ENCODE results near the gene DOCK1. TPM values are rescaled to one million over a fixed set of nuclear protein-coding genes. Genes with fewer than 3 reads are reported as not detected.
"Not testable (repeated sequence)": the region's sequence is repeated elsewhere in the genome, so short reads cannot be mapped to it uniquely, and the experiment has no call there.

DOCK1 gene
- total RNA-seq, 1 donor from 2014 or later = 52.7 TPM

DNA sequence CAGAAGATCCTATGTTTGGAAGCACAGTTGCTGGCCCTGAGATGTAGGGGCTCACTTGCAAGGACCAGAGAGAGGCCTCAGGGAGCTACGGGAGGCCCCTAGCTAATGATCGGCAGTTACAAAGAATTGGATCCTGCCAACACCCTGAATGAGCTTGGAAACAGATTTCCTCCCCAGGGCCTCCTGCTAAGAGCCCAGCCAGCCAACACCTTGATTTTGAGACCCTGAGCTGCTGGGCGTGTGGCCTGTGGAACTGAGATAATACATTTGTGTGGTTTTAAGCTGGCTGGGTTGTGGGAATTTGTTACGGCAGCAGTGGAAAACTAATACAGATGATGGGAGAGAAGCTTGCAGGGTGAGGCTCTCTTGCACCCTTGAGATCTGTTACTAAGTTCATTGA is 3.9 kb downstream of the DOCK1 start:
- peaks cover 4 to 8% (median 7%) of the 10 kb centered on the region in 3 donors for H3K4me1 ChIP-seq (ENCODE audit: control insufficient read depth in 3 of 3, insufficient read depth in 3 of 3, low read length in 3 of 3)
- H3K4me3 ChIP-seq (ENCODE audit: low read length in 3 of 3) = no peak overlapping the region
- H3K36me3 ChIP-seq (ENCODE audit: control insufficient read depth in 3 of 3, insufficient read depth in 3 of 3, low read length in 3 of 3) = no peaks in the 10 kb centered on the region
- peaks cover 0 to 11% (median 10%) of the 10 kb centered on the region in 3 donors for H3K27me3 ChIP-seq (ENCODE audit: control insufficient read depth in 3 of 3, insufficient read depth in 3 of 3, low read length in 3 of 3)
- H3K27ac ChIP-seq (ENCODE audit: low read depth, low read length) = no peak overlapping the region
- H3K9ac ChIP-seq (ENCODE audit: low read depth in 1 of 3, low read length in 3 of 3) = no peak overlapping the region
- no peaks in the 10 kb centered on the region for H3K9me3 ChIP-seq (ENCODE audit: control insufficient read depth in 3 of 3, low read length in 3 of 3)

- Histone ChIP-seq H3K9ac (ENCODE audit: low read depth in 1 of 3, low read length in 3 of 3) (no peak overlapping the region), H3K36me3 (ENCODE audit: control insufficient read depth in 3 of 3, insufficient read depth in 3 of 3, low read length in 3 of 3) (no peaks in the 10 kb centered on the region), H3K27me3 (ENCODE audit: control insufficient read depth in 3 of 3, insufficient read depth in 3 of 3, low read length in 3 of 3) (peaks cover 0 to 10% (median 4%) of the 10 kb centered on the region in 3 donors), H3K27ac (ENCODE audit: low read depth, low read length) (no peak overlapping the region), H3K4me1 (ENCODE audit: control insufficient read depth in 3 of 3, insufficient read depth in 3 of 3, low read length in 3 of 3) (peaks cover 0 to 3% (median 2%) of the 10 kb centered on the region in 3 donors), H3K4me3 (ENCODE audit: low read length in 3 of 3) (no peak overlapping the region), H3K9me3 (ENCODE audit: control insufficient read depth in 3 of 3, low read length in 3 of 3) (no peaks in the 10 kb centered on the region)
These were observed 5.0 kb downstream of the DOCK1 start for GRCh38 chr10:126910196-126910595.

DNA sequence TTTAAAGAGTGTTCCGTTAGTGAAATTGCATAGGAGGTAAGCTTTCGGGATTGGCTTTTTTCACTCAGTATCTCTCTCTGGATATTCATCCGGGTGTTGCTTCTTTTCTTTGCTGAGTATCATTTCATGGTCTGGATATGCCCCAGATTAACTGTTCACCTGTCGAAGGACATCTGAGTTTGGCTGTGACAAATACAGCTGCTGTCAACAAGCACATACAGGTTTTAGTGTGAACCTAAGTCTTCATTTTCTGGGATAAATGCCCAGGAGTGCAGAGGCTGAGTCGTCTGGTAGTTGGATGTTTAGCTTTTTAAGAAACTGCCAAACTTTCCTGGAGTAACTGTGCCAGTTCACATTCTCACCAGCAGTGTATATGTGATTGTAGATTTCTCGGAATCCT is 5.6 kb downstream of the DOCK1 start:
- no peak overlapping the region for H3K4me3 ChIP-seq (ENCODE audit: low read length in 3 of 3)
- H3K9ac ChIP-seq (ENCODE audit: low read depth in 1 of 3, low read length in 3 of 3) = no peak overlapping the region
- peaks cover 0 to 10% (median 4%) of the 10 kb centered on the region in 3 donors for H3K27me3 ChIP-seq (ENCODE audit: control insufficient read depth in 3 of 3, insufficient read depth in 3 of 3, low read length in 3 of 3)
- H3K9me3 ChIP-seq (ENCODE audit: control insufficient read depth in 3 of 3, low read length in 3 of 3) = no peaks in the 10 kb centered on the region
- no peak overlapping the region for H3K27ac ChIP-seq (ENCODE audit: low read depth, low read length)
- H3K4me1 ChIP-seq (ENCODE audit: control insufficient read depth in 3 of 3, insufficient read depth in 3 of 3, low read length in 3 of 3) = peaks cover 0 to 3% (median 2%) of the 10 kb centered on the region in 3 donors
- no peaks in the 10 kb centered on the region for H3K36me3 ChIP-seq (ENCODE audit: control insufficient read depth in 3 of 3, insufficient read depth in 3 of 3, low read length in 3 of 3)

- no peak overlapping the region for H3K4me3 ChIP-seq (ENCODE audit: low read length in 3 of 3)
- peaks cover 0 to 10% (median 4%) of the 10 kb centered on the region in 3 donors for H3K27me3 ChIP-seq (ENCODE audit: control insufficient read depth in 3 of 3, insufficient read depth in 3 of 3, low read length in 3 of 3)
- H3K36me3 ChIP-seq (ENCODE audit: control insufficient read depth in 3 of 3, insufficient read depth in 3 of 3, low read length in 3 of 3) = no peaks in the 10 kb centered on the region
- H3K4me1 ChIP-seq (ENCODE audit: control insufficient read depth in 3 of 3, insufficient read depth in 3 of 3, low read length in 3 of 3) = peaks cover 0 to 3% (median 2%) of the 10 kb centered on the region in 3 donors
- H3K9me3 ChIP-seq (ENCODE audit: control insufficient read depth in 3 of 3, low read length in 3 of 3) = no peaks in the 10 kb centered on the region
- H3K27ac ChIP-seq (ENCODE audit: low read depth, low read length) = no peak overlapping the region
- no peak overlapping the region for H3K9ac ChIP-seq (ENCODE audit: low read depth in 1 of 3, low read length in 3 of 3)
These were observed 6.1 kb downstream of the DOCK1 start for GRCh38 chr10:126911301-126911700.

DNA sequence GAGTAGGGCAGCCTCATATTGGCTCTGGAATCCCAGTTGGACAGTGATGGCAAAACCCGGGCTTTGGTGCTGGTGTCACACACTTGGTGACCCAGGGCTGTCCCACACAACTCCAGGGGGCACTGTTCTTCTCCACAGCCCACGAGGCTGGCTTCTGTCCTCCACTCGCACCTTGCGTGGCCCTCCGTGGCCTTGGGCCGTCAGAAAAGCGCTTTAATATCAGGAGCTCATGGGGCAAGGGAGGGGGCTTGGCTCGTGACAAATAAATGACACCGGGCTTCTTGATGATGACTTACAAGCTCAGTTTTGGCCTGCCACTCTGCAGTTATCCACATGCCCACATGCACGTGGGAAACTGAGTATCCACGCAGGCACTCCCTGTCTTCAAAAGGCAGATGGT is 8.1 kb downstream of the DOCK1 start:
- Histone ChIP-seq H3K4me1 (ENCODE audit: control insufficient read depth in 3 of 3, insufficient read depth in 3 of 3, low read length in 3 of 3) (peaks cover 0 to 11% (median 9%) of the 10 kb centered on the region in 3 donors), H3K9me3 (ENCODE audit: control insufficient read depth in 3 of 3, low read length in 3 of 3) (no peaks in the 10 kb centered on the region), H3K27me3 (ENCODE audit: control insufficient read depth in 3 of 3, insufficient read depth in 3 of 3, low read length in 3 of 3) (no peaks in the 10 kb centered on the region), H3K36me3 (ENCODE audit: control insufficient read depth in 3 of 3, insufficient read depth in 3 of 3, low read length in 3 of 3) (no peaks in the 10 kb centered on the region), H3K4me3 (ENCODE audit: low read length in 3 of 3) (no peak overlapping the region), H3K27ac (ENCODE audit: low read depth, low read length) (no peak overlapping the region), H3K9ac (ENCODE audit: low read depth in 1 of 3, low read length in 3 of 3) (no peak overlapping the region)

- H3K9me3 ChIP-seq (ENCODE audit: control insufficient read depth in 3 of 3, low read length in 3 of 3) = no peaks in the 10 kb centered on the region
- H3K27me3 ChIP-seq (ENCODE audit: control insufficient read depth in 3 of 3, insufficient read depth in 3 of 3, low read length in 3 of 3) = no peaks in the 10 kb centered on the region
- H3K27ac ChIP-seq (ENCODE audit: low read depth, low read length) = no peak overlapping the region
- no peak overlapping the region for H3K4me3 ChIP-seq (ENCODE audit: low read length in 3 of 3)
- H3K36me3 ChIP-seq (ENCODE audit: control insufficient read depth in 3 of 3, insufficient read depth in 3 of 3, low read length in 3 of 3) = no peaks in the 10 kb centered on the region
- peaks cover under 1 to 14% (median 13%) of the 10 kb centered on the region in 3 donors for H3K4me1 ChIP-seq (ENCODE audit: control insufficient read depth in 3 of 3, insufficient read depth in 3 of 3, low read length in 3 of 3)
- H3K9ac ChIP-seq (ENCODE audit: low read depth in 1 of 3, low read length in 3 of 3) = no peak overlapping the region
These were observed 9.3 kb downstream of the DOCK1 start for GRCh38 chr10:126914561-126914960.

- H3K27me3 ChIP-seq (ENCODE audit: control insufficient read depth in 3 of 3, insufficient read depth in 3 of 3, low read length in 3 of 3); H3K4me3 ChIP-seq (ENCODE audit: low read length in 3 of 3); H3K27ac ChIP-seq (ENCODE audit: low read depth, low read length); H3K9ac ChIP-seq (ENCODE audit: low read depth in 1 of 3, low read length in 3 of 3); H3K9me3 ChIP-seq (ENCODE audit: control insufficient read depth in 3 of 3, low read length in 3 of 3); H3K36me3 ChIP-seq (ENCODE audit: control insufficient read depth in 3 of 3, insufficient read depth in 3 of 3, low read length in 3 of 3): not testable (repeated sequence)
- peaks cover 4 to 16% (median 13%) of the 10 kb centered on the region in 3 donors for H3K4me1 ChIP-seq (ENCODE audit: control insufficient read depth in 3 of 3, insufficient read depth in 3 of 3, low read length in 3 of 3)
These were observed 11.7 kb downstream of the DOCK1 start for GRCh38 chr10:126916952-126917351.

GRCh38 chr10:126917375-126917774 is 12.1 kb downstream of the DOCK1 start:
- H3K9ac ChIP-seq (ENCODE audit: low read depth in 1 of 3, low read length in 3 of 3) = no peak overlapping the region
- peaks cover 4 to 16% (median 13%) of the 10 kb centered on the region in 3 donors for H3K4me1 ChIP-seq (ENCODE audit: control insufficient read depth in 3 of 3, insufficient read depth in 3 of 3, low read length in 3 of 3)
- no peak overlapping the region for H3K27ac ChIP-seq (ENCODE audit: low read depth, low read length)
- H3K27me3 ChIP-seq (ENCODE audit: control insufficient read depth in 3 of 3, insufficient read depth in 3 of 3, low read length in 3 of 3) = no peaks in the 10 kb centered on the region
- no peaks in the 10 kb centered on the region for H3K9me3 ChIP-seq (ENCODE audit: control insufficient read depth in 3 of 3, low read length in 3 of 3)
- H3K4me3 ChIP-seq (ENCODE audit: low read length in 3 of 3) = no peak overlapping the region
- no peaks in the 10 kb centered on the region for H3K36me3 ChIP-seq (ENCODE audit: control insufficient read depth in 3 of 3, insufficient read depth in 3 of 3, low read length in 3 of 3)

DNA sequence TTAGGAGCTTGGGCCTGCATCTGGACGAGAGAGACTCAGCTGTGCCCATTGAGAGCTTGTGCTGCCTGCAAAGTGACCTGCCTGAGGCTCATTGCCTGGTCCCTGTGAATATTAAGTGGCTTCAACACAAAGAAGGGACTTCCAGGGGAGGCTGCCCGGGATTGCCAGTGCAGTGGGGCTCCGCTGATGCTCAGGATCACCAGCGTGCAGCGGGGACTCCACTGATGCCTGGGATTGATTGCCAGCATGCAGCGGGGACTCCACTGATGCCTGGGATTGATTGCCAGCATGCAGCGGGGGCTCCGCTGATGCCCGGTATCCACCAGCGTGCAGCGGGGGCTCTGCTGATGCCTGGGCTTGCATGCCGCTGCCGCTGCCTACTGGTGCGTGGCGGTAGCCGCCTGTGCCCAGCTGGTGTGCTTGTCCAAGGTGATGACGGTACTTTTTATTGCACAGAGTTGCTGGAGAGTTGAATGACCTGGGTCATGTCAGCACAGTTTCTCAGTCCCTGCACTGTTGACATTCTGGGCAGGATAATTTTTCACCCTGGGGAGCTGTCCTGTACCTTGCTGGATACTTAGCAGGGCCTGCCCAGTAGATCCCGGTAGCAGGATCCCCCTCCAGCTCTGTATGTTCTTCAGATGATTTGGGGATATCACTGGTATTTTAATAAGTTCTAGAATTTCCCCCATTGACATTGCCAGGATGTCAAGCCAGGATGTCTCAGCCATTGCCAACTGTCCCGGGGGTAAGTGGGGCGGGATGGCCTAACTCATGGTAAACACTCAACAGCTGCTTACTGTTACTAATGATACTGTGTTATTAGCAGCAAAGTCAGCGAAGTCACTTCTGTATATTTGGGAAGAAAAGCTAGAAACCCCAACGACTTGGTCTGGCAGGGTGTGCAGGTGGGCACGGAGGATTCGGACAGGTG is 13.0 kb downstream of the DOCK1 start:
- H3K27ac ChIP-seq (ENCODE audit: low read depth, low read length) = peak overlapping the region; percentile 47
- no peaks in the 10 kb centered on the region for H3K9me3 ChIP-seq (ENCODE audit: control insufficient read depth in 3 of 3, low read length in 3 of 3)
- H3K36me3 ChIP-seq (ENCODE audit: control insufficient read depth in 3 of 3, insufficient read depth in 3 of 3, low read length in 3 of 3) = no peaks in the 10 kb centered on the region

GRCh38 chr10:126919426-126919825 is 14.2 kb downstream of the DOCK1 start:
- H3K27ac ChIP-seq (ENCODE audit: low read depth, low read length) = peak overlapping the region; percentile 36
- H3K9me3 ChIP-seq (ENCODE audit: control insufficient read depth in 3 of 3, low read length in 3 of 3) = no peaks in the 10 kb centered on the region
- peaks cover 4 to 16% (median 13%) of the 10 kb centered on the region in 3 donors for H3K4me1 ChIP-seq (ENCODE audit: control insufficient read depth in 3 of 3, insufficient read depth in 3 of 3, low read length in 3 of 3)
- no peak overlapping the region for H3K4me3 ChIP-seq (ENCODE audit: low read length in 3 of 3)
- H3K9ac ChIP-seq (ENCODE audit: low read depth in 1 of 3, low read length in 3 of 3) = no peak overlapping the region
- H3K36me3 ChIP-seq (ENCODE audit: control insufficient read depth in 3 of 3, insufficient read depth in 3 of 3, low read length in 3 of 3) = no peaks in the 10 kb centered on the region
- no peaks in the 10 kb centered on the region for H3K27me3 ChIP-seq (ENCODE audit: control insufficient read depth in 3 of 3, insufficient read depth in 3 of 3, low read length in 3 of 3)

More for the DNA sequence above, 13.0 kb downstream of the DOCK1 start:
- H3K9ac ChIP-seq (ENCODE audit: low read depth in 1 of 3, low read length in 3 of 3) = no peak overlapping the region
- no peak overlapping the region for H3K4me3 ChIP-seq (ENCODE audit: low read length in 3 of 3)
- H3K4me1 ChIP-seq (ENCODE audit: control insufficient read depth in 3 of 3, insufficient read depth in 3 of 3, low read length in 3 of 3) = peaks cover 4 to 16% (median 13%) of the 10 kb centered on the region in 3 donors
- H3K27me3 ChIP-seq (ENCODE audit: control insufficient read depth in 3 of 3, insufficient read depth in 3 of 3, low read length in 3 of 3) = no peaks in the 10 kb centered on the region
